Astrocyte (in vitro differentiated cells and primary cell): Measurements from ENCODE around the gene LST1.

Experiments used
- CTCF ChIP-seq: IDR thresholded peaks from 2 replicates; pipeline ENCODE4 v1.5.1; 2011; ENCODE audit warnings: low read depth, mild to moderate bottlenecking, inconsistent platforms, low read length, moderate library complexity; ENCODE audit not compliant: insufficient read depth
- EZH2 ChIP-seq: IDR thresholded peaks from 2 replicates; pipeline ENCODE4 v1.6.1; 2012; ENCODE audit warnings: mild to moderate bottlenecking, low read length, inconsistent platforms; ENCODE audit not compliant: insufficient read depth

- TF ChIP-seq CTCF: no peak
- TF ChIP-seq EZH2: no peak
Measured at GRCh38 chr6:31557443-31558317, 28.4 kb upstream of the LST1 start.
